Measurements from ENCODE around the gene LRP10.
"Not testable (repeated sequence)": the region's sequence is repeated elsewhere in the genome, so short reads cannot be mapped to it uniquely, and the experiment has no call there.

The LRP10 gene

GRCh38 chr14:22843123-22843925, 28.2 kb upstream of the LRP10 start:
- no peak for DNase-seq (ENCODE audit: low read depth)

- no peak for DNase-seq (ENCODE audit: low read depth)
Observed at GRCh38 chr14:22844221-22845102, 27.1 kb upstream of the LRP10 start.

GRCh38 chr14:22845103-22845394, 26.5 kb upstream of the LRP10 start:
- no peak for DNase-seq (ENCODE audit: low read depth)

GRCh38 chr14:22845821-22846625, 25.5 kb upstream of the LRP10 start:
- no peak for DNase-seq (ENCODE audit: low read depth)

GRCh38 chr14:22846811-22847307, 24.7 kb upstream of the LRP10 start:
- no peak for DNase-seq (ENCODE audit: low read depth)

GRCh38 chr14:22847661-22848341, 23.7 kb upstream of the LRP10 start:
- no peak for DNase-seq (ENCODE audit: low read depth)

GRCh38 chr14:22848351-22849164, 23.0 kb upstream of the LRP10 start:
- no peak for DNase-seq (ENCODE audit: low read depth)

- no peak for DNase-seq (ENCODE audit: low read depth)
Observed at GRCh38 chr14:22849212-22849819, 22.2 kb upstream of the LRP10 start.

- DNase-seq (ENCODE audit: low read depth) = no peak
Observed at GRCh38 chr14:22850944-22851764, 20.4 kb upstream of the LRP10 start.

- DNase-seq (ENCODE audit: low read depth) = not testable (repeated sequence)
Observed at GRCh38 chr14:22852178-22852577, 19.4 kb upstream of the LRP10 start.

GRCh38 chr14:22852599-22852939, 19.0 kb upstream of the LRP10 start:
- no peak for DNase-seq (ENCODE audit: low read depth)

GRCh38 chr14:22852940-22853767, 18.4 kb upstream of the LRP10 start:
- peak; percentile 93 for DNase-seq (ENCODE audit: low read depth)

GRCh38 chr14:22854296-22854695, 17.2 kb upstream of the LRP10 start:
- not testable (repeated sequence) for DNase-seq (ENCODE audit: low read depth)

GRCh38 chr14:22854963-22855724, 16.4 kb upstream of the LRP10 start:
- DNase-seq (ENCODE audit: low read depth) = no peak

GRCh38 chr14:22856428-22856827, 15.1 kb upstream of the LRP10 start:
- no peak for DNase-seq (ENCODE audit: low read depth)

- DNase-seq (ENCODE audit: low read depth) = not testable (repeated sequence)
Observed at GRCh38 chr14:22860377-22860776, 11.2 kb upstream of the LRP10 start.

- DNase-seq (ENCODE audit: low read depth) = no peak
Observed at GRCh38 chr14:22861651-22862050, 9.9 kb upstream of the LRP10 start.

GRCh38 chr14:22864979-22865378, 6.6 kb upstream of the LRP10 start:
- DNase-seq (ENCODE audit: low read depth) = no peak
